ENCODE data around the gene TBC1D23.
"Not testable (repeated sequence)": the region's sequence is repeated elsewhere in the genome, so short reads cannot be mapped to it uniquely, and the experiment has no call there.

Gene TBC1D23

GRCh38 chr3:100256731-100257151, 4.1 kb upstream of the TBC1D23 start:
- no peak for DNase-seq (ENCODE audit: low read depth)

GRCh38 chr3:100257586-100257985, 3.2 kb upstream of the TBC1D23 start:
- DNase-seq (ENCODE audit: low read depth) = no peak

- no peak for DNase-seq (ENCODE audit: low read depth)
Observed at GRCh38 chr3:100260081-100260684, 609 bp upstream of the TBC1D23 start.

GRCh38 chr3:100261485-100261903, 702 bp downstream of the TBC1D23 start:
- DNase-seq (ENCODE audit: low read depth) = no peak

GRCh38 chr3:100262925-100263324, 2.1 kb downstream of the TBC1D23 start:
- not testable (repeated sequence) for DNase-seq (ENCODE audit: low read depth)

- no peak for DNase-seq (ENCODE audit: low read depth)
Observed at GRCh38 chr3:100263583-100263982, 2.8 kb downstream of the TBC1D23 start.

GRCh38 chr3:100264242-100264641, 3.5 kb downstream of the TBC1D23 start:
- DNase-seq (ENCODE audit: low read depth) = no peak

GRCh38 chr3:100265016-100265415, 4.2 kb downstream of the TBC1D23 start:
- DNase-seq (ENCODE audit: low read depth) = no peak

- no peak for DNase-seq (ENCODE audit: low read depth)
Observed at GRCh38 chr3:100266531-100266930, 5.7 kb downstream of the TBC1D23 start.

GRCh38 chr3:100268156-100268555, 7.4 kb downstream of the TBC1D23 start:
- no peak for DNase-seq (ENCODE audit: low read depth)

GRCh38 chr3:100269001-100269400, 8.2 kb downstream of the TBC1D23 start:
- DNase-seq (ENCODE audit: low read depth) = no peak

- no peak for DNase-seq (ENCODE audit: low read depth)
Observed at GRCh38 chr3:100269410-100270214, 8.8 kb downstream of the TBC1D23 start.

- DNase-seq (ENCODE audit: low read depth) = no peak
Observed at GRCh38 chr3:100270215-100270583, 9.4 kb downstream of the TBC1D23 start.

GRCh38 chr3:100271522-100271921, 10.7 kb downstream of the TBC1D23 start:
- DNase-seq (ENCODE audit: low read depth) = no peak

- not testable (repeated sequence) for DNase-seq (ENCODE audit: low read depth)
Observed at GRCh38 chr3:100272797-100273611, 12.2 kb downstream of the TBC1D23 start.

GRCh38 chr3:100274361-100274760, 13.6 kb downstream of the TBC1D23 start:
- no peak for DNase-seq (ENCODE audit: low read depth)

- DNase-seq (ENCODE audit: low read depth) = no peak
Observed at GRCh38 chr3:100277255-100277800, 16.5 kb downstream of the TBC1D23 start.

GRCh38 chr3:100278910-100279309, 18.1 kb downstream of the TBC1D23 start:
- DNase-seq (ENCODE audit: low read depth) = no peak

GRCh38 chr3:100288288-100288894, 27.6 kb downstream of the TBC1D23 start:
- DNase-seq (ENCODE audit: low read depth) = no peak

- no peak for DNase-seq (ENCODE audit: low read depth)
Observed at GRCh38 chr3:100289339-100289738, 28.5 kb downstream of the TBC1D23 start.

GRCh38 chr3:100295089-100295488, 34.3 kb downstream of the TBC1D23 start:
- DNase-seq (ENCODE audit: low read depth) = no peak

GRCh38 chr3:100297784-100298183, 37.0 kb downstream of the TBC1D23 start:
- DNase-seq (ENCODE audit: low read depth) = no peak

All from stimulated activated CD8-positive, alpha-beta memory T cell treated with anti-CD3 and anti-CD28 coated beads, Interleukin-7, amount 100 ng/mL, for 24 hours (primary cell).